Adrenal gland (tissue), 12 donors: ENCODE measurements around the gene KRT78. TPM values are rescaled to one million over a fixed set of nuclear protein-coding genes. Genes with fewer than 3 reads are reported as not detected.

Experiments used
- DNase-seq, 7 donors: peaks; one replicate each; pipeline ENCODE4 v3.0.0-alpha.2; 2019 to 2020
- H3K27ac ChIP-seq, 5 donors: fragments of 200-600 bp; sonication (generic) in 4 of 5; 1 replicate in 3 of 5; 2 replicates in 2 of 5; pipeline versions ENCODE4 v1.5.1 to v1.8.0; 2016 to 2020; ENCODE audit warnings: mild to moderate bottlenecking in 1 of 5
- H3K27me3 ChIP-seq: fragments of 200-600 bp; 2 replicates; pipeline ENCODE4 v1.8.0; 2021
- H3K36me3 ChIP-seq, 2 donors: fragments of 200-600 bp; replicated peaks in 1 of 2; 1 replicate in 1 of 2; 2 replicates in 1 of 2; pipeline versions ENCODE4 v1.5.1 to v1.8.0; 2018 to 2022
- H3K4me1 ChIP-seq, 2 donors: fragments of 200-600 bp; replicated peaks in 1 of 2; 1 replicate in 1 of 2; 2 replicates in 1 of 2; pipeline versions ENCODE4 v1.5.1 to v1.8.0; 2018 to 2021
- H3K4me3 ChIP-seq, 4 donors: fragments of 200-600 bp; sonication (generic) in 3 of 4; one replicate each; pipeline ENCODE4 v1.5.1; 2016 to 2018
- H3K9me3 ChIP-seq, 3 donors: fragments of 200-600 bp; sonication (generic) in 1 of 3; replicated peaks in 1 of 3; 1 replicate in 2 of 3; 2 replicates in 1 of 3; pipeline versions ENCODE4 v1.5.1 to v1.8.0; 2016 to 2021
- POLR2A ChIP-seq, 2 donors: fragments of 450-650 bp; IDR thresholded peaks; one replicate each; pipeline ENCODE4 v1.6.1; 2017; ENCODE audit warnings: antibody characterized with exemption in 2 of 2, mild to moderate bottlenecking in 2 of 2, moderate library complexity in 1 of 2
- WGBS, 4 donors: extraction: QIAGEN DNeasy Blood & Tissue Kit in 2 of 4; methylation state at CpG; one replicate each; pipeline versions ENCODE4 v1.1.5 to v1.1.7; 2013 to 2017; 5-methylcytosine and 5-hydroxymethylcytosine counted together
- intact Hi-C, 2 donors: fragments of 100-400 bp; cut with DNase I; formaldehyde crosslinking; loops; one replicate each; pipeline versions ENCODE4 v1.14.1 to v1.15.0; 2022 to 2023
- polyA plus RNA-seq, 3 donors: library from polyadenylated mRNA; stranded (reverse); fragments of 200-250 nt in 2 of 3; fragments of 350-450 nt in 1 of 3; fragmentation: Illumina TruSeq in 1 of 3; extraction: RNeasy Lipid Tissue Mini Kit (QIAGEN cat#74804) in 1 of 3; gene quantifications; one replicate each; pipeline ENCODE4 v1.2.3, GENCODE V29; 2013 to 2014
- total RNA-seq, 9 donors: library from RNA; depleted of rRNA in 4 of 9; stranded (reverse); fragments of >200 nt in 4 of 9; fragments of 120-200 nt in 1 of 9; fragmentation: NEBNext Ultra II Directional in 1 of 9; extraction: Animal tissue kit (Norgen Biotek cat#: 25700) in 1 of 9; gene quantifications; one replicate each; pipeline versions ENCODE4 v1.1.0 to v1.2.4, GENCODE V29; 2013 to 2023
- TF ChIP-seq, protein P1 (sequence below), 6 experiments: fragments of 450-650 bp in 4 of 6; fragments of 200-600 bp in 2 of 6; sonication (generic) in 1 of 6; IDR thresholded peaks; 1 replicate in 5 of 6; 2 replicates in 1 of 6; pipeline versions ENCODE4 v1.5.1 to v1.8.0; 2016 to 2021; ENCODE audit warnings: antibody characterized with exemption in 6 of 6, mild to moderate bottlenecking in 2 of 6, moderate library complexity in 1 of 6
- donor health status: healthy with polysubstance abuse.
- donor health status: Bipolar disorder and iron deficiency.
- donor health status: DM: yes; HTN: yes; CAD: no.
- donor health status: DM: no; HTN: no; CAD: no.
- donor health status: DM: no; HTN: no; CAD: no.
- donor health status: DM: yes; HTN: yes; CAD: no.

The KRT78 gene
- total and polyA plus RNA-seq, 12 donors = 0.34 TPM; not detected in 11

DNA sequence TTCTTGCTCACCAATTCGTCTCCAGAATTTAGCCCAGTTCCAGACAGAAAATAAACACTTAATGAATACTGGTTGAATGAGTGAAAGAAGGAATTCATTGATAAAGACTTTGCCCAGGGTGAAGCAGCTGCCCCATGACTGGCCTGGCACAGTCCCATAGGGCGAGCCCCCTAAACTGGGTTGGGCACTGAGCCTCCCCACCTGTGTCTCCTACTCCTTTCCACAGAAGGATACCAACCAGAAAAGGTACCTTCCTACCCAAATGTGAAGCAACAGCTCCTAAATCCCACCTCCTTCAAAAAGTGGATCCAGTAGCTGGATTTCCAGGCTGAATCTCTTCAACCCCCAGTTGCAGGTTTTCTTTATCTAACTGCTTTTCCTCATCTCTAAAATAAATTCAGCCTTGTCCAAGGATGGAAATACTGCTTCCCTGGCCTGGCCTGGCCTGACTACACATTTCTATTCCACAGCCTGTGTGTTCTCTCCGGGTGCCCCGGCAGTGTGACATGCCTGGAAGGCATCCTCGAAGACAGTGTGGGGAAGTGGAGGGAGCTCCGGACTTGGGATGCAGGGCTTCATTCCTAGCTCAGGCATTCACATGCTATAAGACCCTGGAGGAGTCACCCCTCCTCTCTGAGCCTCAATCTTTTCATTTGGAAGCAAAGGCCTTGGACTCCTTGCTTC, 60.5 kb downstream of the KRT78 start:
- Histone ChIP-seq H3K4me1 (no peaks in the 10 kb centered on the region), H3K27me3 (peaks cover 16% of the 10 kb centered on the region), H3K9me3 (no peaks in the 10 kb centered on the region), H3K27ac (no peak overlapping the region), H3K4me3 (no peak overlapping the region), H3K36me3 (no peaks in the 10 kb centered on the region)
- DNase-seq = no peak
- TF ChIP-seq, protein P1, sequence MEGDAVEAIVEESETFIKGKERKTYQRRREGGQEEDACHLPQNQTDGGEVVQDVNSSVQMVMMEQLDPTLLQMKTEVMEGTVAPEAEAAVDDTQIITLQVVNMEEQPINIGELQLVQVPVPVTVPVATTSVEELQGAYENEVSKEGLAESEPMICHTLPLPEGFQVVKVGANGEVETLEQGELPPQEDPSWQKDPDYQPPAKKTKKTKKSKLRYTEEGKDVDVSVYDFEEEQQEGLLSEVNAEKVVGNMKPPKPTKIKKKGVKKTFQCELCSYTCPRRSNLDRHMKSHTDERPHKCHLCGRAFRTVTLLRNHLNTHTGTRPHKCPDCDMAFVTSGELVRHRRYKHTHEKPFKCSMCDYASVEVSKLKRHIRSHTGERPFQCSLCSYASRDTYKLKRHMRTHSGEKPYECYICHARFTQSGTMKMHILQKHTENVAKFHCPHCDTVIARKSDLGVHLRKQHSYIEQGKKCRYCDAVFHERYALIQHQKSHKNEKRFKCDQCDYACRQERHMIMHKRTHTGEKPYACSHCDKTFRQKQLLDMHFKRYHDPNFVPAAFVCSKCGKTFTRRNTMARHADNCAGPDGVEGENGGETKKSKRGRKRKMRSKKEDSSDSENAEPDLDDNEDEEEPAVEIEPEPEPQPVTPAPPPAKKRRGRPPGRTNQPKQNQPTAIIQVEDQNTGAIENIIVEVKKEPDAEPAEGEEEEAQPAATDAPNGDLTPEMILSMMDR (IDR thresholded peaks at IDR 0.05) = no peak
- no peak for TF ChIP-seq POLR2A (IDR thresholded peaks at IDR 0.05)
- 76 to 83% (median 78%) methylated on average over 6 of the region's 6 CpGs for WGBS, 4 donors
- intact Hi-C loops = no loop called here

Other genes starting within 250 kb of the KRT78 start
- gene KRT72, start 247.5 kb downstream of the KRT78 start, total RNA-seq = under 1 TPM in 1 of 9 donors, not detected in 8; 0.14 TPM
- 1 to 10 TPM in 1 of 3 donors, not detected in 2; 2.7 TPM for gene KRT72, start 247.5 kb downstream of the KRT78 start, polyA plus RNA-seq
- gene KRT73, start 230.4 kb downstream of the KRT78 start, total RNA-seq = under 1 TPM in 1 of 9 donors, not detected in 8; 0.18 TPM
- gene KRT73, start 230.4 kb downstream of the KRT78 start, polyA plus RNA-seq = under 1 TPM in 1 of 3 donors, not detected in 2; 0.64 TPM
- not detected for gene KRT2, start 196.8 kb downstream of the KRT78 start, total RNA-seq
- gene KRT2, start 196.8 kb downstream of the KRT78 start, polyA plus RNA-seq = under 1 TPM in 1 of 3 donors, not detected in 2; 0.16 TPM
- gene KRT1, start 168.6 kb downstream of the KRT78 start, total RNA-seq = under 1 TPM in 2 of 9 donors, not detected in 7; 0.08 to 0.67 TPM
- gene KRT1, start 168.6 kb downstream of the KRT78 start, polyA plus RNA-seq = not detected
- gene KRT77, start 145.5 kb downstream of the KRT78 start, total RNA-seq = not detected
- not detected for gene KRT77, start 145.5 kb downstream of the KRT78 start, polyA plus RNA-seq
- not detected for gene KRT76, start 71.6 kb downstream of the KRT78 start, total RNA-seq
- not detected for gene KRT76, start 71.6 kb downstream of the KRT78 start, polyA plus RNA-seq
- not detected for gene KRT3, start 52.9 kb downstream of the KRT78 start, total RNA-seq
- gene KRT3, start 52.9 kb downstream of the KRT78 start, polyA plus RNA-seq = not detected
- gene KRT4, start 34.9 kb downstream of the KRT78 start, total RNA-seq = under 1 TPM in 2 of 9 donors, not detected in 7; 0.06 to 0.18 TPM
- gene KRT4, start 34.9 kb downstream of the KRT78 start, polyA plus RNA-seq = 1 to 10 TPM in 2 of 3 donors, not detected in 1; 1.0 to 6.2 TPM
- gene KRT79, start 14.7 kb downstream of the KRT78 start, total RNA-seq = not detected
- gene KRT79, start 14.7 kb downstream of the KRT78 start, polyA plus RNA-seq = under 1 TPM in 1 of 3 donors, not detected in 2; 0.24 TPM
- 100 to 1,000 TPM in 1 of 9 donors, 10 to 100 TPM in 8; 13.3 to 198 (median 70.3) TPM for gene KRT8, start 56.1 kb upstream of the KRT78 start, total RNA-seq
- 100 to 1,000 TPM in 2 of 3 donors, 10 to 100 TPM in 1; 49.0 to 102 (median 102) TPM for gene KRT8, start 56.1 kb upstream of the KRT78 start, polyA plus RNA-seq
- gene KRT18, start 100.1 kb upstream of the KRT78 start, total RNA-seq = 100 to 1,000 TPM in 1 of 9 donors, 10 to 100 TPM in 8; 16.0 to 136 (median 36.3) TPM
- 100 to 1,000 TPM in 1 of 3 donors, 10 to 100 TPM in 2; 26.2 to 121 (median 43.9) TPM for gene KRT18, start 100.1 kb upstream of the KRT78 start, polyA plus RNA-seq
- gene EIF4B, start 157.5 kb upstream of the KRT78 start, total RNA-seq = 100 to 1,000 TPM; 324 to 800 (median 571) TPM
- gene EIF4B, start 157.5 kb upstream of the KRT78 start, polyA plus RNA-seq = 100 to 1,000 TPM in 2 of 3 donors, 10 to 100 TPM in 1; 77.1 to 282 (median 138) TPM
- 100 to 1,000 TPM in 7 of 9 donors, 10 to 100 TPM in 2; 21.8 to 268 (median 171) TPM for gene TNS2, start 201.1 kb upstream of the KRT78 start, total RNA-seq
- 1,000 to 10,000 TPM in 1 of 3 donors, 100 to 1,000 TPM in 1, 10 to 100 TPM in 1; 36.8 to 1,019 (median 396) TPM for gene TNS2, start 201.1 kb upstream of the KRT78 start, polyA plus RNA-seq
- gene SPRYD3, start 230.4 kb upstream of the KRT78 start, total RNA-seq = 10 to 100 TPM; 28.9 to 74.6 (median 45.0) TPM
- 10 to 100 TPM; 16.4 to 52.8 (median 29.0) TPM for gene SPRYD3, start 230.4 kb upstream of the KRT78 start, polyA plus RNA-seq
- 100 to 1,000 TPM in 6 of 9 donors, 10 to 100 TPM in 3; 12.9 to 559 (median 131) TPM for gene IGFBP6, start 248.7 kb upstream of the KRT78 start, total RNA-seq
- gene IGFBP6, start 248.7 kb upstream of the KRT78 start, polyA plus RNA-seq = 100 to 1,000 TPM in 2 of 3 donors, 10 to 100 TPM in 1; 26.4 to 478 (median 337) TPM